GM06990 (cell line): ENCODE data around the gene GALNT15.

ENCODE experiments used
- DNase-seq: peaks from one replicate; pipeline ENCODE4 v3.0.0-alpha.2; 2011; ENCODE audit not compliant: insufficient read length; ENCODE audit errors: extremely low read depth
- H3K27me3 ChIP-seq: replicated peaks from 2 replicates; pipeline ENCODE4 v1.6.0; 2011; ENCODE audit warnings: low read length; ENCODE audit not compliant: control insufficient read depth, insufficient read depth
- H3K36me3 ChIP-seq: 2 replicates; pipeline ENCODE4 v1.5.1; 2011; ENCODE audit warnings: low read length; ENCODE audit not compliant: control insufficient read depth, insufficient read depth
- H3K4me3 ChIP-seq: replicated peaks from 2 replicates; pipeline ENCODE4 v1.5.1; 2011; ENCODE audit warnings: low read depth, mild to moderate bottlenecking, control low read depth, low read length
- CTCF ChIP-seq: IDR thresholded peaks from 2 replicates; pipeline ENCODE4 v1.5.1; 2011; ENCODE audit warnings: low read length, control low read depth, mild to moderate bottlenecking, inconsistent platforms; ENCODE audit not compliant: insufficient read depth, poor library complexity, severe bottlenecking

Gene GALNT15

GRCh38 chr3:16174389-16174788 is at the start of gene GALNT15:
Gene GALNT15 (plus strand): TSS chr3:16174680. CDS start chr3:16175152, 472 bp downstream.
- TF ChIP-seq CTCF: no peak
- Histone ChIP-seq H3K36me3 (no peaks in the 10 kb centered on the region), H3K27me3 (peaks cover 3% of the 10 kb centered on the region), H3K4me3 (no peak within 1 kb of the TSS)
- DNase-seq: no peak

- no peak overlapping the region for H3K4me3 ChIP-seq
- no peaks in the 10 kb centered on the region for H3K27me3 ChIP-seq
- H3K36me3 ChIP-seq: no peaks in the 10 kb centered on the region
- no peak for TF ChIP-seq CTCF
- no peak for DNase-seq
Measured at GRCh38 chr3:16126634-16127033, 47.8 kb upstream of the GALNT15 start.

GRCh38 chr3:16127249-16127648 is 47.2 kb upstream of the GALNT15 start:
- H3K27me3 ChIP-seq: no peaks in the 10 kb centered on the region
- TF ChIP-seq CTCF: no peak
- no peak overlapping the region for H3K4me3 ChIP-seq
- no peak for DNase-seq
- H3K36me3 ChIP-seq: no peaks in the 10 kb centered on the region

GRCh38 chr3:16130066-16130465 is 44.4 kb upstream of the GALNT15 start:
- Histone ChIP-seq H3K36me3 (no peaks in the 10 kb centered on the region), H3K27me3 (no peaks in the 10 kb centered on the region), H3K4me3 (no peak overlapping the region)
- DNase-seq: no peak
- no peak for TF ChIP-seq CTCF

GRCh38 chr3:16132190-16132589 is 42.3 kb upstream of the GALNT15 start:
- H3K27me3 ChIP-seq: no peaks in the 10 kb centered on the region
- TF ChIP-seq CTCF: no peak
- H3K36me3 ChIP-seq: no peaks in the 10 kb centered on the region
- no peak for DNase-seq
- no peak overlapping the region for H3K4me3 ChIP-seq

- no peak for TF ChIP-seq CTCF
- DNase-seq: no peak
- Histone ChIP-seq H3K4me3 (no peak overlapping the region), H3K27me3 (no peaks in the 10 kb centered on the region), H3K36me3 (no peaks in the 10 kb centered on the region)
Measured at GRCh38 chr3:16132928-16133327, 41.6 kb upstream of the GALNT15 start.
